Tibial nerve (tissue), 4 donors: Measurements from ENCODE around the gene FBXL3.

Source experiments
- EP300 ChIP-seq, 2 donors: sonication (generic); formaldehyde crosslinking; IDR thresholded peaks; one replicate each; pipeline ENCODE4 v1.6.1; 2017; ENCODE audit warnings: antibody characterized with exemption in 2 of 2, mild to moderate bottlenecking in 1 of 2
- POLR2A ChIP-seq, 2 donors: fragments of 450-650 bp; IDR thresholded peaks; one replicate each; pipeline ENCODE4 v1.6.1; 2017; ENCODE audit warnings: antibody characterized with exemption in 2 of 2, mild to moderate bottlenecking in 2 of 2, moderate library complexity in 2 of 2
- TF ChIP-seq, protein P1 (sequence below), 5 experiments: fragments of 200-600 bp in 3 of 5; fragments of 450-650 bp in 2 of 5; sonication (generic) in 3 of 5; IDR thresholded peaks; one replicate each; pipeline ENCODE4 v1.5.1; 2016 to 2019; ENCODE audit warnings: antibody characterized with exemption in 5 of 5, mild to moderate bottlenecking in 3 of 5, moderate library complexity in 2 of 5

DNA sequence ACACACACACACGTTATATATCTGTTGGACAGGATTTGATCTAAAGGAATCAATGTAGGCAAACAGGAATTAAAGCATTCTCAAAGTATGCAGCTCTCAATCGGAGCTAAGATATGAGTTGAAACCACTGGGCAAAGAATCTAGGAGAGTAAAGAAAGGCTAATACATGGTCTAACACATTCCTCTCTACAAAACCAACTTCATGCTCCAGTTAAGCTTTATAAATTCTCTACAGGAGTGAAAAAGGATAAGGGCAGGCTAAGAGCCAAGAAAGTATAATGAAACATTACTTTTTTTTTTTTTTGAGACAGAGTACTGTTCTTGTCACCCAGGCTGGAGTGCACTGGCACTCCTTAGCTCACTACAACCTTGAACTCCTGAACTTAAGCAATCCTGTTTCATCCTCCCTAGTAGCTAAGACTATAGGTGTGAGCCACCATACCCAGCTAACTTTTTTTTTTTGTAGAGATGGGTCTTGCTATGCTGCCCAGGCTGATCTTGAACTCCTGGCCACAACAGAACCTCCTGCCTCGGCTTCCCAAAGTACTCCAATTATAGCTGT lies 10.6 kb downstream of the FBXL3 start:
- TF ChIP-seq, protein P1, sequence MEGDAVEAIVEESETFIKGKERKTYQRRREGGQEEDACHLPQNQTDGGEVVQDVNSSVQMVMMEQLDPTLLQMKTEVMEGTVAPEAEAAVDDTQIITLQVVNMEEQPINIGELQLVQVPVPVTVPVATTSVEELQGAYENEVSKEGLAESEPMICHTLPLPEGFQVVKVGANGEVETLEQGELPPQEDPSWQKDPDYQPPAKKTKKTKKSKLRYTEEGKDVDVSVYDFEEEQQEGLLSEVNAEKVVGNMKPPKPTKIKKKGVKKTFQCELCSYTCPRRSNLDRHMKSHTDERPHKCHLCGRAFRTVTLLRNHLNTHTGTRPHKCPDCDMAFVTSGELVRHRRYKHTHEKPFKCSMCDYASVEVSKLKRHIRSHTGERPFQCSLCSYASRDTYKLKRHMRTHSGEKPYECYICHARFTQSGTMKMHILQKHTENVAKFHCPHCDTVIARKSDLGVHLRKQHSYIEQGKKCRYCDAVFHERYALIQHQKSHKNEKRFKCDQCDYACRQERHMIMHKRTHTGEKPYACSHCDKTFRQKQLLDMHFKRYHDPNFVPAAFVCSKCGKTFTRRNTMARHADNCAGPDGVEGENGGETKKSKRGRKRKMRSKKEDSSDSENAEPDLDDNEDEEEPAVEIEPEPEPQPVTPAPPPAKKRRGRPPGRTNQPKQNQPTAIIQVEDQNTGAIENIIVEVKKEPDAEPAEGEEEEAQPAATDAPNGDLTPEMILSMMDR (IDR thresholded peaks at IDR 0.05) = no peak
- TF ChIP-seq EP300 (IDR thresholded peaks at IDR 0.05) (no peak), POLR2A (IDR thresholded peaks at IDR 0.05) (no peak)
